HG03571 (cell line): Measurements from ENCODE around the gene IGSF9.

ENCODE experiments used
- ATAC-seq: cut with Tn5 transposase; IDR thresholded peaks from one replicate; pipeline ENCODE4 v1.9.1; 2021; ENCODE audit not compliant: unreplicated experiment

The IGSF9 gene

GRCh38 chr1:159933347-159933746 is 12.1 kb downstream of the IGSF9 start:
- ATAC-seq, result no peak

- ATAC-seq, result no peak
These were observed 12.8 kb downstream of the IGSF9 start for GRCh38 chr1:159932296-159933285.

- no peak for ATAC-seq
These were observed 13.6 kb downstream of the IGSF9 start for GRCh38 chr1:159931795-159932173.

- ATAC-seq, result no peak
These were observed 14.2 kb downstream of the IGSF9 start for GRCh38 chr1:159931101-159931794.

GRCh38 chr1:159930634-159931033 is 14.8 kb downstream of the IGSF9 start:
- no peak for ATAC-seq

GRCh38 chr1:159930216-159930615 is 15.2 kb downstream of the IGSF9 start:
- ATAC-seq, result no peak

- no peak for ATAC-seq
These were observed 16.0 kb downstream of the IGSF9 start for GRCh38 chr1:159929155-159930051.

- ATAC-seq, result no peak
These were observed 16.8 kb downstream of the IGSF9 start for GRCh38 chr1:159928491-159929050.

- ATAC-seq, result no peak
These were observed 17.5 kb downstream of the IGSF9 start for GRCh38 chr1:159927849-159928431.

- no peak for ATAC-seq
These were observed 18.1 kb downstream of the IGSF9 start for GRCh38 chr1:159927211-159927848.

- peak; percentile 6 for ATAC-seq
These were observed 19.7 kb downstream of the IGSF9 start for GRCh38 chr1:159925719-159926078.

GRCh38 chr1:159924791-159925718 is 20.4 kb downstream of the IGSF9 start, which contains the start of gene TAGLN2:
TAGLN2 (minus strand) TSS chr1:159925507; CDS start chr1:159920509, 4,998 bp downstream.
- ATAC-seq, result peak; percentile 56

- ATAC-seq, result no peak
These were observed 21.2 kb downstream of the IGSF9 start for GRCh38 chr1:159924025-159924790.

GRCh38 chr1:159923203-159924024 is 22.0 kb downstream of the IGSF9 start:
- peak; percentile 23 for ATAC-seq

GRCh38 chr1:159922511-159923202 is 22.8 kb downstream of the IGSF9 start:
- ATAC-seq, result no peak

GRCh38 chr1:159921700-159922504 is 23.5 kb downstream of the IGSF9 start:
- ATAC-seq, result no peak
